WTC11 (cell line): ENCODE measurements around the gene GSPT1.

ENCODE experiments used
- NFE2L1 ChIP-seq: sonication (generic); formaldehyde crosslinking; IDR thresholded peaks from 2 replicates; pipeline ENCODE4 v1.8.1; 2023; ENCODE audit warnings: missing genetic modification reagents
- NFYB ChIP-seq: sonication (generic); formaldehyde crosslinking; conservative IDR thresholded peaks from 2 replicates; pipeline ENCODE4 v1.8.0; 2022; ENCODE audit warnings: low read depth, missing genetic modification reagents
- NR2C2 ChIP-seq: sonication (generic); formaldehyde crosslinking; IDR thresholded peaks from 2 replicates; pipeline ENCODE4 v1.8.0; 2022; ENCODE audit warnings: mild to moderate bottlenecking, missing genetic modification reagents
- SOX15 ChIP-seq: fragments of 250-450 bp; sonication (Bioruptor Pico); IDR thresholded peaks from 2 replicates; pipeline ENCODE4 v1.9.0; 2021; ENCODE audit warnings: mild to moderate bottlenecking
- TF ChIP-seq, protein P1 (sequence below): fragments of 200-600 bp; IDR thresholded peaks from 2 replicates; pipeline ENCODE4 v1.8.0; 2022; ENCODE audit warnings: antibody characterized with exemption
- TF ChIP-seq, protein P2 (sequence below): sonication (generic); formaldehyde crosslinking; IDR thresholded peaks from 2 replicates; pipeline ENCODE4 v1.8.0; 2022; ENCODE audit warnings: mild to moderate bottlenecking, missing genetic modification reagents

DNA sequence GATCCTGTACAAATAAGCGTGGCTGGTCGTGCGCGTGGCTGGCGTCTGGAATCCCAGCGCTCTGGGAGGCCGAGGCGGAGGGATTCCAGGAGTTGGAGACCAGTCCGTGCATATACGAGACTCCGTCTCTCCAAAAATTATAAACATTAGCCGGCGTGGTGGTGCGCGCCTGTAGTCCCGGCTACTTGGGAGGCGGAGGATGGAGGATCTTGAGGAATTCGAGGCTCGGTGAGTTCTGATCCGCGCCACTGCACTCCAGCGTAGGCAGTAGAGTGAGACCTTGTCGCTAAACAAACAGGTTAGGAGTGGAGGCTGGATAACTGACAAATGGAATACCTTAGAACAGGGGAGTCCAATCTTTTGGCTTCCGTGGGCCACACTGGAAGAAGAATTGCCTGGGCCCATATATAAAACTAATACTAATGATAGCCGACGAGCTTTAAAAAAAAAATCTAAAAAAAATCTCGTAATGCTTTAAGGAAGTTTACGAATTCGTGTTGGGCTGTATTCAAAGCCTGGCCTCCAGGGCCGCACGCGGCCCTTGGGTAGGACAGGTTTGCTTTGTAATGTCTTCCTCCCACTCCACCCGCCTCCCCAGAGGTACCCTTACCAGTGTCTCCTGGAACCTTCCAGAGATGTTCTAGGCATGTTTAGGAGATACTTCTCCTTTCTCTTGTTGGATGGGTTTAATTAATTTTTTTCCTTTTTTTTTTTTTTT, 63.5 kb downstream of the GSPT1 start:
- TF ChIP-seq NFYB (CRISPR knock-in tag) (no peak), NR2C2 (CRISPR knock-in tag) (no peak), NFE2L1 (CRISPR knock-in tag) (no peak), SOX15 (CRISPR knock-in tag) (no peak)
- TF ChIP-seq, protein P1, sequence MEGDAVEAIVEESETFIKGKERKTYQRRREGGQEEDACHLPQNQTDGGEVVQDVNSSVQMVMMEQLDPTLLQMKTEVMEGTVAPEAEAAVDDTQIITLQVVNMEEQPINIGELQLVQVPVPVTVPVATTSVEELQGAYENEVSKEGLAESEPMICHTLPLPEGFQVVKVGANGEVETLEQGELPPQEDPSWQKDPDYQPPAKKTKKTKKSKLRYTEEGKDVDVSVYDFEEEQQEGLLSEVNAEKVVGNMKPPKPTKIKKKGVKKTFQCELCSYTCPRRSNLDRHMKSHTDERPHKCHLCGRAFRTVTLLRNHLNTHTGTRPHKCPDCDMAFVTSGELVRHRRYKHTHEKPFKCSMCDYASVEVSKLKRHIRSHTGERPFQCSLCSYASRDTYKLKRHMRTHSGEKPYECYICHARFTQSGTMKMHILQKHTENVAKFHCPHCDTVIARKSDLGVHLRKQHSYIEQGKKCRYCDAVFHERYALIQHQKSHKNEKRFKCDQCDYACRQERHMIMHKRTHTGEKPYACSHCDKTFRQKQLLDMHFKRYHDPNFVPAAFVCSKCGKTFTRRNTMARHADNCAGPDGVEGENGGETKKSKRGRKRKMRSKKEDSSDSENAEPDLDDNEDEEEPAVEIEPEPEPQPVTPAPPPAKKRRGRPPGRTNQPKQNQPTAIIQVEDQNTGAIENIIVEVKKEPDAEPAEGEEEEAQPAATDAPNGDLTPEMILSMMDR, result no peak
- TF ChIP-seq, protein P2, sequence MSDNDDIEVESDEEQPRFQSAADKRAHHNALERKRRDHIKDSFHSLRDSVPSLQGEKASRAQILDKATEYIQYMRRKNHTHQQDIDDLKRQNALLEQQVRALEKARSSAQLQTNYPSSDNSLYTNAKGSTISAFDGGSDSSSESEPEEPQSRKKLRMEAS (CRISPR knock-in tag), result no peak
